Endothelial cell of umbilical vein (primary cell): ENCODE measurements around the gene EFS. TPM values are rescaled to one million over a fixed set of nuclear protein-coding genes. Genes with fewer than 3 reads are reported as not detected.

ENCODE experiments used
- BruUV-seq: library from RNA; stranded (reverse); fragments of 400-500 nt; replicated peaks from 2 replicates; lab custom pipeline; 2021; lab: Mats Ljungman, UMichigan
- CTCF ChIA-PET: fragments of 300-600, 350-600 bp; sonication (Branson Sonifier 250); formaldehyde crosslinking; loops from one replicate; lab custom pipeline; 2021; ENCODE audit warnings: antibody characterized with exemption, inconsistent platforms; lab: Charles Lee
- POLR2A ChIA-PET: fragments of 300-600, 350-600 bp; sonication (Branson Sonifier 250); formaldehyde crosslinking; loops from one replicate; lab custom pipeline; 2021; ENCODE audit warnings: antibody characterized with exemption, inconsistent platforms; lab: Charles Lee
- DNase-seq: peaks from one replicate; pipeline ENCODE4 v3.0.0-alpha.2; 2011; ENCODE audit warnings: low read depth, low spot score
- FAIRE-seq: peaks from 2 replicates; lab custom pipeline; 2011; peaks lifted over from hg19 to GRCh38; lab: Jason Lieb, UNC
- H2AFZ ChIP-seq: 2 replicates; pipeline ENCODE4 v1.6.0; 2012; ENCODE audit warnings: low read depth, low read length, control low read depth, inconsistent platforms
- H3K27ac ChIP-seq: 2 replicates; pipeline ENCODE4 v1.5.1; 2011; ENCODE audit warnings: low read depth, mild to moderate bottlenecking, control low read depth, low read length, moderate library complexity; ENCODE audit not compliant: insufficient read depth
- H3K27me3 ChIP-seq, 2 experiments: 2 replicates each; pipeline versions ENCODE4 v1.6.0 to v1.6.1; 2011; ENCODE audit warnings: low read length in 2 of 2, mixed read lengths in 1 of 2; ENCODE audit not compliant: control insufficient read depth in 2 of 2, insufficient read depth in 2 of 2
- H3K36me3 ChIP-seq, 2 experiments: 2 replicates in 1 of 2; 3 replicates in 1 of 2; pipeline ENCODE4 v1.5.1; 2011; ENCODE audit warnings: low read length in 2 of 2, mild to moderate bottlenecking in 1 of 2, moderate library complexity in 1 of 2; ENCODE audit not compliant: control insufficient read depth in 2 of 2, insufficient read depth in 2 of 2; ENCODE audit errors: extremely low read depth in 1 of 2
- H3K4me1 ChIP-seq: 3 replicates; pipeline ENCODE4 v1.5.1; 2011; ENCODE audit warnings: mild to moderate bottlenecking, low read length; ENCODE audit not compliant: control insufficient read depth, insufficient read depth; ENCODE audit errors: extremely low read depth
- H3K4me2 ChIP-seq: 2 replicates; pipeline ENCODE4 v1.6.1; 2011; ENCODE audit warnings: low read length, control low read depth, mixed read lengths; ENCODE audit not compliant: insufficient read depth
- H3K4me3 ChIP-seq, 3 experiments: fragments of 200-600 bp in 1 of 3; sonication (generic), shearing (Covaris generic) in 1 of 3; replicated peaks in 1 of 3; 2 replicates each; pipeline ENCODE4 v1.5.1; 2011 to 2016; ENCODE audit warnings: control low read depth in 3 of 3, low read length in 3 of 3, mild to moderate bottlenecking in 2 of 3, inconsistent platforms in 1 of 3, low read depth in 1 of 3, moderate library complexity in 1 of 3; ENCODE audit not compliant: insufficient read depth in 1 of 3
- H3K79me2 ChIP-seq: 2 replicates; pipeline ENCODE4 v1.6.0; 2012; ENCODE audit warnings: low read length, inconsistent platforms; ENCODE audit not compliant: control insufficient read depth, insufficient read depth
- H3K9ac ChIP-seq: replicated peaks from 2 replicates; pipeline ENCODE3; 2011; ENCODE audit warnings: low read length, control low read depth; ENCODE audit not compliant: insufficient read depth; ENCODE audit errors: extremely low read depth
- H3K9me1 ChIP-seq: replicated peaks from 3 replicates; pipeline ENCODE4 v1.6.0; 2011; ENCODE audit warnings: mild to moderate bottlenecking, low read length; ENCODE audit not compliant: control insufficient read depth, insufficient read depth; ENCODE audit errors: extremely low read depth
- H3K9me3 ChIP-seq: replicated peaks from 2 replicates; pipeline ENCODE4 v1.5.1; 2012; ENCODE audit warnings: low read length, inconsistent platforms; ENCODE audit not compliant: control insufficient read depth, insufficient read depth
- H4K20me1 ChIP-seq: replicated peaks from 2 replicates; pipeline ENCODE3; 2011; ENCODE audit warnings: mild to moderate bottlenecking, low read length; ENCODE audit not compliant: control insufficient read depth, insufficient read depth; ENCODE audit errors: extremely low read depth
- CTCF ChIP-seq, 2 donors: IDR thresholded peaks; 1 replicate in 1 of 2; 2 replicates in 1 of 2; pipeline ENCODE4 v1.5.1; 2011; ENCODE audit warnings: low read length in 2 of 2, mild to moderate bottlenecking in 2 of 2, moderate library complexity in 2 of 2, control low read depth in 1 of 2, inconsistent platforms in 1 of 2, low read depth in 1 of 2; ENCODE audit not compliant: insufficient read depth in 1 of 2; ENCODE audit errors: extremely low read depth in 1 of 2
- EZH2 ChIP-seq: IDR thresholded peaks from 2 replicates; pipeline ENCODE4 v1.6.1; 2012; ENCODE audit warnings: borderline replicate concordance, low read depth, mild to moderate bottlenecking, moderate library complexity, low read length, inconsistent platforms; ENCODE audit not compliant: severe bottlenecking
- FOS ChIP-seq: IDR thresholded peaks from 2 replicates; pipeline ENCODE4 v1.6.1; 2011; ENCODE audit warnings: mild to moderate bottlenecking, low read length, moderate library complexity, borderline replicate concordance; ENCODE audit not compliant: insufficient read depth
- GATA2 ChIP-seq: IDR thresholded peaks from 2 replicates; pipeline ENCODE4 v1.7.0; 2011; ENCODE audit warnings: low read depth, mild to moderate bottlenecking, moderate library complexity, mixed read lengths, low read length; ENCODE audit not compliant: insufficient read length, insufficient read depth
- JUN ChIP-seq: IDR thresholded peaks from 2 replicates; pipeline ENCODE4 v1.6.1; 2011; ENCODE audit warnings: borderline replicate concordance, low read depth; ENCODE audit not compliant: insufficient read length, insufficient read depth
- MAX ChIP-seq: IDR thresholded peaks from 2 replicates; pipeline ENCODE4 v1.6.1; 2011; ENCODE audit not compliant: insufficient read depth, insufficient read length
- MYC ChIP-seq: IDR thresholded peaks from one replicate; pipeline ENCODE4 v1.6.1; 2011; ENCODE audit warnings: mild to moderate bottlenecking, low read depth, low read length
- POLR2A ChIP-seq: IDR thresholded peaks from 2 replicates; pipeline ENCODE4 v1.6.1; 2012; ENCODE audit warnings: low read depth, mild to moderate bottlenecking, control low read depth, low read length
- POLR2AphosphoS5 ChIP-seq: IDR thresholded peaks from 2 replicates; pipeline ENCODE4 v1.6.1; 2012; ENCODE audit warnings: low read depth, mild to moderate bottlenecking, control low read depth, low read length, moderate library complexity; ENCODE audit not compliant: insufficient read depth
- dilution Hi-C: fragments of 300-500 bp; cut with MboI; formaldehyde crosslinking; loops from one replicate; pipeline ENCODE4 v1.15.0; 2019; ENCODE audit warnings: low sequenced_read_pairs; ENCODE audit not compliant: extremely low pct_ligation_motif_present
- intact Hi-C: fragments of 100-400 bp; cut with micrococcal nuclease; formaldehyde crosslinking; loops from one replicate; pipeline ENCODE4 v1.10.0; 2022
- polyA plus RNA-seq, 4 experiments: library from polyadenylated mRNA; depleted of rRNA in 3 of 4; stranded (reverse) in 3 of 4; unstranded in 1 of 4; fragments of >200 nt; gene quantifications; 2 replicates each; pipeline versions ENCODE4 v1.2.1 to v1.2.3, GENCODE V29; 2011 to 2012; ENCODE audit warnings: missing spikeins in 1 of 4
- total RNA-seq: library from RNA; stranded (reverse); gene quantifications from 2 replicates; pipeline ENCODE4 v1.2.3, GENCODE V29; 2021

Gene EFS
- total and polyA plus RNA-seq, 2 donors (not counting 3 experiments of a cell fraction or from before 2014, with no cell fraction given) = 0.03 to 0.13 TPM

- Histone ChIP-seq H3K79me2 (no peaks in the 10 kb centered on the region), H3K9me3 (no peaks in the 10 kb centered on the region), H3K27me3 (peaks cover 10 to 21% of the 10 kb centered on the region in 2 experiments), H2AFZ (no peak overlapping the region), H3K9me1 (no peaks in the 10 kb centered on the region), H3K36me3 (no peaks in the 10 kb centered on the region), H3K9ac (no peak overlapping the region), H3K4me1 (no peaks in the 10 kb centered on the region), H3K27ac (no peak overlapping the region), H4K20me1 (no peaks in the 10 kb centered on the region), H3K4me2 (no peak overlapping the region), H3K4me3 (no peak overlapping the region)
- FAIRE-seq (no peak), DNase-seq (no peak)
- POLR2A ChIA-PET = no interaction called here
- TF ChIP-seq EZH2 (no peak), MYC (no peak), POLR2A (no peak), CTCF (IDR thresholded peaks at IDR 0.05; ENCODE audit: extremely low read depth in 1 of 2, insufficient read depth in 1 of 2, low read depth in 1 of 2, low read length in 2 of 2) (no peak), JUN (no peak), MAX (no peak), GATA2 (no peak), POLR2AphosphoS5 (no peak), FOS (no peak)
- CTCF ChIA-PET = interaction anchor here (1.3 kb wide), 1 partner anchor 12 kb away, joined by 4 read pairs; no protein-coding TSS in a partner anchor
- BruUV-seq = no TSS peak
- intact Hi-C loops (no loop called here), dilution Hi-C loops (no loop called here)
Observed at GRCh38 chr14:23358042-23358441, 6.9 kb downstream of the EFS start.
